GM12891 (cell line): ENCODE measurements around the gene PPARA.

Source experiments
- PAX5 ChIP-seq: IDR thresholded peaks from 2 replicates; pipeline ENCODE4 v1.6.1; 2011; ENCODE audit warnings: low read length, moderate library complexity, mild to moderate bottlenecking; ENCODE audit not compliant: insufficient read depth, severe bottlenecking
- POLR2A ChIP-seq: IDR thresholded peaks from 2 replicates; pipeline ENCODE4 v1.6.1; 2011; ENCODE audit warnings: low read depth, low read length, control low read depth
- POLR2AphosphoS5 ChIP-seq: IDR thresholded peaks from 2 replicates; pipeline ENCODE4 v1.6.1; 2011; ENCODE audit warnings: low read depth, low read length, control low read depth
- POU2F2 ChIP-seq: IDR thresholded peaks from 2 replicates; pipeline ENCODE4 v1.6.1; 2011; ENCODE audit warnings: low read depth, mild to moderate bottlenecking, control low read depth, low read length, moderate library complexity
- SPI1 ChIP-seq: IDR thresholded peaks from 2 replicates; pipeline ENCODE4 v1.6.1; 2011; ENCODE audit warnings: low read depth, low read length, control low read depth
- TAF1 ChIP-seq: IDR thresholded peaks from 2 replicates; pipeline ENCODE4 v1.6.1; 2011; ENCODE audit warnings: low read depth, low read length, control low read depth

DNA sequence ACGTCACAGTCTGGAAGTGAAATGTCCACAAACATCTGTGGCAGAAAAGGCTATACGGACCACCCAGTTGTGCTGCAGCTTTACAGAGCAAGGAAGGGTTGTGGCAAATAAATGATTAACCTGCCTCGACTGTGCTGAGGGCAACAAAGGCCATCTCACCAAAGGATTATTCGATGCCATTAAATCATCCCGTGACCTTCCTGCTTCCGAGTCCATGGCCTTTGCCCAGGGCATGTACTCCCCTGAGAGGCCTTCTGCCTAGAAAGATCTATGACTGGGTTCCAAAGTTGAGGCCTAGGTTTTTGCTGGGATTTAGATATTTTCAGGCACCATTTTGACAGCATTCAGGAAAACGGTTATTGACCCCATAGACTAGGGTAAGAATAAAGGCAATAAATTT lies 90.6 kb downstream of the PPARA start:
- TF ChIP-seq POLR2A (no peak), POLR2AphosphoS5 (no peak), TAF1 (no peak), SPI1 (no peak), PAX5 (no peak), POU2F2 (no peak)
